SK-N-SH (cell line): ENCODE data around the gene NXNL1. TPM values are rescaled to one million over a fixed set of nuclear protein-coding genes. Genes with fewer than 3 reads are reported as not detected.
"Not testable (repeated sequence)": the region's sequence is repeated elsewhere in the genome, so short reads cannot be mapped to it uniquely, and the experiment has no call there.

ENCODE experiments used
- CTCF ChIA-PET: fragments of 300-600, 350-600 bp; formaldehyde crosslinking; extraction: SDS; loops from one replicate; lab custom pipeline; 2021; lab: Yijun Ruan, JAX
- POLR2A ChIA-PET: fragments of 350-600 bp; sonication (Branson Sonifier 250); formaldehyde crosslinking; extraction: SDS; loops from one replicate; lab custom pipeline; 2020; ENCODE audit warnings: antibody characterized with exemption, inconsistent platforms; lab: Yijun Ruan, JAX
- DNase-seq: peaks from one replicate; pipeline ENCODE4 v3.0.0; 2012
- H2AFZ ChIP-seq: fragments of 200-600 bp; sonication (generic); 2 replicates; pipeline ENCODE4 v1.8.1; 2016; ENCODE audit warnings: antibody characterized with exemption, mild to moderate bottlenecking, low read depth
- H3F3A ChIP-seq: fragments of 200-600 bp; sonication (generic); replicated peaks from 2 replicates; pipeline ENCODE3; 2016; ENCODE audit warnings: antibody characterized with exemption, mild to moderate bottlenecking; ENCODE audit not compliant: insufficient read depth
- H3K27ac ChIP-seq, 2 experiments: fragments of 200-500 bp in 1 of 2; fragments of 200-600 bp in 1 of 2; sonication (Bioruptor generic) in 1 of 2; sonication (generic), shearing (Covaris generic) in 1 of 2; 2 replicates each; pipeline versions ENCODE4 v1.5.1 to v1.6.1; 2014 to 2016; ENCODE audit warnings: low read depth in 2 of 2, inconsistent platforms in 1 of 2, low read length in 1 of 2, mild to moderate bottlenecking in 1 of 2, mixed read lengths in 1 of 2
- H3K27me3 ChIP-seq: fragments of 200-600 bp; sonication (generic), shearing (Covaris generic); 2 replicates; pipeline ENCODE4 v1.6.1; 2016; ENCODE audit warnings: mixed run types; ENCODE audit not compliant: insufficient read depth
- H3K36me3 ChIP-seq, 2 experiments: fragments of 200-500 bp in 1 of 2; fragments of 200-600 bp in 1 of 2; sonication (Bioruptor generic) in 1 of 2; sonication (generic) in 1 of 2; replicated peaks in 1 of 2; 2 replicates each; pipeline versions ENCODE3 to v1.5.1; 2014 to 2016; ENCODE audit warnings: low read length in 1 of 2, mild to moderate bottlenecking in 1 of 2; ENCODE audit not compliant: insufficient read depth in 2 of 2, control insufficient read depth in 1 of 2
- H3K4me1 ChIP-seq, 2 experiments: fragments of 200-500 bp in 1 of 2; fragments of 200-600 bp in 1 of 2; sonication (Bioruptor generic) in 1 of 2; sonication (generic), shearing (Covaris generic) in 1 of 2; 2 replicates each; pipeline versions ENCODE4 v1.5.1 to v1.6.1; 2014 to 2016; ENCODE audit warnings: low read depth in 1 of 2, low read length in 1 of 2, mixed run types in 1 of 2; ENCODE audit not compliant: insufficient read depth in 2 of 2, control insufficient read depth in 1 of 2
- H3K4me2 ChIP-seq: fragments of 200-600 bp; sonication (generic), shearing (Covaris generic); 2 replicates; pipeline ENCODE4 v1.6.1; 2017; ENCODE audit warnings: mixed run types
- H3K4me3 ChIP-seq, 2 experiments: fragments of 200-500 bp in 1 of 2; fragments of 200-600 bp in 1 of 2; sonication (Bioruptor generic) in 1 of 2; sonication (generic), shearing (Covaris generic) in 1 of 2; 2 replicates each; pipeline versions ENCODE4 v1.5.1 to v1.8.1; 2014 to 2016; ENCODE audit warnings: low read depth in 2 of 2, inconsistent platforms in 1 of 2, low read length in 1 of 2, mild to moderate bottlenecking in 1 of 2, mixed read lengths in 1 of 2, moderate library complexity in 1 of 2
- H3K79me2 ChIP-seq: fragments of 200-600 bp; sonication (generic); 2 replicates; pipeline ENCODE4 v1.8.1; 2017; ENCODE audit warnings: mild to moderate bottlenecking; ENCODE audit not compliant: insufficient read depth
- H3K9ac ChIP-seq: fragments of 200-600 bp; sonication (generic); 2 replicates; pipeline ENCODE4 v1.6.1; 2017; ENCODE audit warnings: mixed run types
- H3K9me2 ChIP-seq: fragments of 200-600 bp; sonication (generic); 2 replicates; pipeline ENCODE4 v1.6.1; 2017; ENCODE audit warnings: mixed run types
- H3K9me3 ChIP-seq: fragments of 200-600 bp; sonication (generic); 2 replicates; pipeline ENCODE4 v1.6.1; 2017; ENCODE audit warnings: mixed run types, mild to moderate bottlenecking, moderate library complexity
- H4K20me1 ChIP-seq: fragments of 200-600 bp; sonication (generic); 2 replicates; pipeline ENCODE4 v1.6.1; 2017; ENCODE audit warnings: mild to moderate bottlenecking, mixed run types; ENCODE audit not compliant: insufficient read depth
- CTCF ChIP-seq: fragments of 200-600 bp; sonication (generic); IDR thresholded peaks from 2 replicates; pipeline ENCODE4 v1.6.1; 2017; ENCODE audit warnings: antibody characterized with exemption, mild to moderate bottlenecking, moderate library complexity
- EP300 ChIP-seq, 2 experiments: IDR thresholded peaks; 2 replicates each; pipeline versions ENCODE4 v1.4.0 to v1.6.1; 2012; ENCODE audit warnings: borderline replicate concordance in 1 of 2, low read depth in 1 of 2, low read length in 1 of 2
- EZH2phosphoT487 ChIP-seq: fragments of 200-600 bp; sonication (generic); IDR thresholded peaks from 2 replicates; pipeline ENCODE4 v1.6.1; 2017; ENCODE audit warnings: low read depth, mixed run types, mild to moderate bottlenecking, antibody characterized with exemption, moderate library complexity, borderline replicate concordance
- FOSL2 ChIP-seq: IDR thresholded peaks from 2 replicates; pipeline ENCODE4 v1.4.0; 2012; ENCODE audit warnings: low read depth, mild to moderate bottlenecking, moderate library complexity, borderline replicate concordance
- FOXM1 ChIP-seq: IDR thresholded peaks from 2 replicates; pipeline ENCODE4 v1.4.0; 2012; ENCODE audit warnings: low read depth, mild to moderate bottlenecking
- GABPA ChIP-seq: IDR thresholded peaks from 2 replicates; pipeline ENCODE4 v1.4.0; 2012; ENCODE audit warnings: low read depth, mild to moderate bottlenecking
- MEF2A ChIP-seq: IDR thresholded peaks from 2 replicates; pipeline ENCODE4 v1.4.0; 2012; ENCODE audit warnings: low read depth, borderline replicate concordance
- NFIC ChIP-seq: IDR thresholded peaks from 2 replicates; pipeline ENCODE4 v1.4.0; 2012; ENCODE audit warnings: borderline replicate concordance
- NRF1 ChIP-seq: IDR thresholded peaks from 2 replicates; pipeline ENCODE4 v1.6.1; 2012; ENCODE audit warnings: low read depth, mild to moderate bottlenecking, low read length
- RAD21 ChIP-seq: IDR thresholded peaks from 2 replicates; pipeline ENCODE4 v1.6.1; 2012; ENCODE audit warnings: mild to moderate bottlenecking, low read length
- REST ChIP-seq: IDR thresholded peaks from 2 replicates; pipeline ENCODE4 v1.6.1; 2012; ENCODE audit warnings: mild to moderate bottlenecking, low read depth, low read length, moderate library complexity
- RXRA ChIP-seq: IDR thresholded peaks from 2 replicates; pipeline ENCODE4 v1.4.0; 2012; ENCODE audit warnings: low read depth, mild to moderate bottlenecking, borderline replicate concordance
- SIN3A ChIP-seq: IDR thresholded peaks from 2 replicates; pipeline ENCODE4 v1.6.1; 2012; ENCODE audit warnings: low read depth, mild to moderate bottlenecking, low read length, moderate library complexity, borderline replicate concordance
- TAF1 ChIP-seq: IDR thresholded peaks from 2 replicates; pipeline ENCODE4 v1.6.1; 2012; ENCODE audit warnings: low read depth, mild to moderate bottlenecking, low read length, moderate library complexity, borderline replicate concordance
- TCF12 ChIP-seq: IDR thresholded peaks from 2 replicates; pipeline ENCODE4 v1.4.0; 2012
- YY1 ChIP-seq: IDR thresholded peaks from 2 replicates; pipeline ENCODE4 v1.4.0; 2012; ENCODE audit warnings: low read depth, mild to moderate bottlenecking
- WGBS: methylation state at CpG from one replicate; pipeline ENCODE4 v1.1.6; 2017; ENCODE audit warnings: low lambda C conversion rate; 5-methylcytosine and 5-hydroxymethylcytosine counted together
- polyA plus RNA-seq, 3 experiments: library from polyadenylated mRNA; depleted of rRNA; stranded (reverse); fragments of >200 nt; gene quantifications; 2 replicates each; pipeline ENCODE4 v1.2.3, GENCODE V29; 2012
- TF ChIP-seq, protein P1 (sequence below): fragments of 150-350 bp; IDR thresholded peaks from 2 replicates; pipeline ENCODE4 v1.6.1; 2016; ENCODE audit warnings: mild to moderate bottlenecking, low read depth, low read length

NXNL1 gene
- polyA plus RNA-seq, 1 of the 3 experiments (the other 2 are of a cell fraction) = not detected

- CTCF ChIA-PET = no interaction called here
- Histone ChIP-seq H3K9ac (no peak overlapping the region), H3K4me1 (no peaks in the 10 kb centered on the region), H3K27ac (no peak overlapping the region), H3F3A (no peaks in the 10 kb centered on the region), H3K4me3 (no peak overlapping the region), H3K9me3 (no peaks in the 10 kb centered on the region), H3K27me3 (no peaks in the 10 kb centered on the region), H3K4me2 (no peak overlapping the region), H3K79me2 (peaks cover 18% of the 10 kb centered on the region), H3K36me3 (peaks cover 3 to 9% of the 10 kb centered on the region in 2 experiments), H2AFZ (no peak overlapping the region), H3K9me2 (no peaks in the 10 kb centered on the region), H4K20me1 (peaks cover 7% of the 10 kb centered on the region; the same call in 1 of the 2 replicates)
- DNase-seq = no peak
- TF ChIP-seq NRF1 (no peak), MEF2A (no peak), RAD21 (no peak), CTCF (no peak), RXRA (no peak), GABPA (no peak), FOSL2 (no peak), YY1 (no peak), EZH2phosphoT487 (no peak), TAF1 (no peak), NFIC (no peak), EP300 (IDR thresholded peaks at IDR 0.05; ENCODE audit: borderline replicate concordance in 1 of 2, low read depth in 1 of 2, low read length in 1 of 2) (no peak), REST (no peak), SIN3A (no peak), TCF12 (no peak), FOXM1 (no peak)
- TF ChIP-seq, protein P1, sequence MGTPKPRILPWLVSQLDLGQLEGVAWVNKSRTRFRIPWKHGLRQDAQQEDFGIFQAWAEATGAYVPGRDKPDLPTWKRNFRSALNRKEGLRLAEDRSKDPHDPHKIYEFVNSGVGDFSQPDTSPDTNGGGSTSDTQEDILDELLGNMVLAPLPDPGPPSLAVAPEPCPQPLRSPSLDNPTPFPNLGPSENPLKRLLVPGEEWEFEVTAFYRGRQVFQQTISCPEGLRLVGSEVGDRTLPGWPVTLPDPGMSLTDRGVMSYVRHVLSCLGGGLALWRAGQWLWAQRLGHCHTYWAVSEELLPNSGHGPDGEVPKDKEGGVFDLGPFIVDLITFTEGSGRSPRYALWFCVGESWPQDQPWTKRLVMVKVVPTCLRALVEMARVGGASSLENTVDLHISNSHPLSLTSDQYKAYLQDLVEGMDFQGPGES = no peak
- POLR2A ChIA-PET = no interaction called here
- 91% methylated on average over 16 of the region's 21 CpGs for WGBS
These were observed 39.1 kb upstream of the NXNL1 start for GRCh38 chr19:17499648-17500446.

DNA sequence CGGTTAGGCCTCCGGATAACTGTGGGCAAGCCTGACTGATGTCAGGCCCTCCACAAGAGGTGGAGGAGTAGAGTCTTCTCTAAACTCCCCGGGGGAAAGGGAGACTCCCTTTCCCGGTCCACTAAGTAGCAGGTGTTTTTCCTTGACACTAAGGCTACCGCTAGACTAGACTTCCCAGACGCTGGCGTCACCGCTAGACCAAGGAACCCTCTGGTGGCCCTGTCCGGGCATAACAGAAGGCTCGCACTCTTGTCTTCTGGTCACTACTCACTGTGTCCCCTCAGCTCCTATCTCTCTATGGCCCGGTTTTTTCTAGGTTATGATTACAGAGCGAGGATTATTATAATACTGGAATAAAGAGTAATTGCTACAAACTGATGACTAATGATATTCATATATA, 38.3 kb upstream of the NXNL1 start:
- H3F3A ChIP-seq, H3K4me2 ChIP-seq, H4K20me1 ChIP-seq, H3K4me1 ChIP-seq, DNase-seq, H3K9ac ChIP-seq, H3K9me2 ChIP-seq, POLR2A ChIA-PET, H3K4me3 ChIP-seq, H3K36me3 ChIP-seq, CTCF ChIA-PET, H3K27me3 ChIP-seq, H3K9me3 ChIP-seq, H2AFZ ChIP-seq, H3K27ac ChIP-seq: not testable (repeated sequence)
- 89% methylated on average over 11 of the region's 12 CpGs for WGBS
- H3K79me2 ChIP-seq = peaks cover 11% of the 10 kb centered on the region
